Measurements from ENCODE around the gene GPSM3. TPM values are rescaled to one million over a fixed set of nuclear protein-coding genes. Genes with fewer than 3 reads are reported as not detected.
A peak's percentile ranks its signal among the peaks of the same experiment; 100 is the strongest.

GPSM3 gene
- total RNA-seq, 1 experiment from 2014 or later = 11.8 TPM

- no CpG with 5 or more reads among the region's 10 CpGs for WGBS (ENCODE audit: extremely low coverage, insufficient read length, low lambda C conversion rate)
- H3K23ac ChIP-seq (ENCODE audit: insufficient read length, low read depth, low read length) = no peak overlapping the region
- no peak overlapping the region for H3K56ac ChIP-seq (ENCODE audit: insufficient read length, low read depth, low read length)
- H3K9ac ChIP-seq (ENCODE audit: extremely low read depth, insufficient read length, low read length) = no peak overlapping the region
- Mint-ChIP-seq H3K27me3 (ENCODE audit: low read depth) (no peaks in the 10 kb centered on the region; the same call in 1 of the 2 replicates), H3K36me3 (ENCODE audit: insufficient read depth in 1 of 3, low read depth in 3 of 3) (peaks cover 28 to 68% (median 57%) of the 10 kb centered on the region in 3 experiments), H3K4me1 (peaks cover 16 to 30% of the 10 kb centered on the region in 2 experiments), H3K4me3 (no peak overlapping the region), H3K27ac (peak overlapping the region in 2 of 3 experiments; percentile 45 to 57; a peak in 2 of 7 replicates), H3K9me3 (no peaks in the 10 kb centered on the region; a peak in 1 of 5 replicates)
- peaks cover 7% of the 10 kb centered on the region for H3K23me2 ChIP-seq (ENCODE audit: insufficient read length, low read depth, low read length, poor library complexity, severe bottlenecking)
- H3K27ac ChIP-seq (ENCODE audit: insufficient read length, low read depth, low read length) = no peak overlapping the region
- H3K79me2 ChIP-seq (ENCODE audit: insufficient read depth, low read length) = peaks cover 4% of the 10 kb centered on the region; the same call in 1 of the 2 replicates
- no peak overlapping the region for H2BK20ac ChIP-seq (ENCODE audit: low read depth, low read length, poor library complexity, severe bottlenecking)
- H4K91ac ChIP-seq (ENCODE audit: insufficient read length, low read depth, low read length) = no peak overlapping the region
- H3K9me3 ChIP-seq (ENCODE audit: control insufficient read depth, low read depth, low read length) = no peaks in the 10 kb centered on the region
- H2AFZ ChIP-seq (ENCODE audit: low read length) = no peak overlapping the region
- H2BK120ac ChIP-seq (ENCODE audit: low read depth, low read length, poor library complexity, severe bottlenecking) = no peak overlapping the region
- H2AK5ac ChIP-seq (ENCODE audit: insufficient read length, low read length) = no peak overlapping the region
- H2BK12ac ChIP-seq (ENCODE audit: insufficient read length, low read depth, low read length) = no peak overlapping the region
- TF ChIP-seq, protein P1, sequence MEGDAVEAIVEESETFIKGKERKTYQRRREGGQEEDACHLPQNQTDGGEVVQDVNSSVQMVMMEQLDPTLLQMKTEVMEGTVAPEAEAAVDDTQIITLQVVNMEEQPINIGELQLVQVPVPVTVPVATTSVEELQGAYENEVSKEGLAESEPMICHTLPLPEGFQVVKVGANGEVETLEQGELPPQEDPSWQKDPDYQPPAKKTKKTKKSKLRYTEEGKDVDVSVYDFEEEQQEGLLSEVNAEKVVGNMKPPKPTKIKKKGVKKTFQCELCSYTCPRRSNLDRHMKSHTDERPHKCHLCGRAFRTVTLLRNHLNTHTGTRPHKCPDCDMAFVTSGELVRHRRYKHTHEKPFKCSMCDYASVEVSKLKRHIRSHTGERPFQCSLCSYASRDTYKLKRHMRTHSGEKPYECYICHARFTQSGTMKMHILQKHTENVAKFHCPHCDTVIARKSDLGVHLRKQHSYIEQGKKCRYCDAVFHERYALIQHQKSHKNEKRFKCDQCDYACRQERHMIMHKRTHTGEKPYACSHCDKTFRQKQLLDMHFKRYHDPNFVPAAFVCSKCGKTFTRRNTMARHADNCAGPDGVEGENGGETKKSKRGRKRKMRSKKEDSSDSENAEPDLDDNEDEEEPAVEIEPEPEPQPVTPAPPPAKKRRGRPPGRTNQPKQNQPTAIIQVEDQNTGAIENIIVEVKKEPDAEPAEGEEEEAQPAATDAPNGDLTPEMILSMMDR (conservative IDR thresholded peaks at IDR 0.05) = peak; percentile 20; the same call in 1 of the 3 replicates
- no peak overlapping the region for H4K8ac ChIP-seq (replicated peaks; ENCODE audit: insufficient read length, low read depth, low read length)
- H2BK15ac ChIP-seq (ENCODE audit: low read depth, low read length) = no peak overlapping the region
- H3K4me2 ChIP-seq (ENCODE audit: insufficient read depth, insufficient read length, low read length) = no peak overlapping the region
- no peaks in the 10 kb centered on the region for H3K79me1 ChIP-seq (ENCODE audit: insufficient read depth, low read depth, low read length, poor library complexity, severe bottlenecking)
- no peak overlapping the region for H3K18ac ChIP-seq (ENCODE audit: insufficient read length, low read depth, low read length)
- no peaks in the 10 kb centered on the region for H4K20me1 ChIP-seq (ENCODE audit: control insufficient read depth, insufficient read depth, insufficient read length)
- DNase-seq = no peak
- no peak overlapping the region for H3K4ac ChIP-seq (ENCODE audit: low read depth, low read length)
- H3T11ph ChIP-seq (ENCODE audit: low read length) = no peak overlapping the region
- H3K14ac ChIP-seq (ENCODE audit: insufficient read depth, low read length) = no peak overlapping the region
- no peaks in the 10 kb centered on the region for H3K27me3 ChIP-seq (ENCODE audit: insufficient read depth, low read length)
- H2BK5ac ChIP-seq (ENCODE audit: insufficient read length, low read length) = no peak overlapping the region
- no peaks in the 10 kb centered on the region for H3K4me1 ChIP-seq (ENCODE audit: insufficient read depth, low read length)
- H4K5ac ChIP-seq (ENCODE audit: insufficient read length, low read depth, low read length) = no peak overlapping the region
Observed at GRCh38 chr6:32181915-32182529, 10.4 kb downstream of the GPSM3 start.

Data from H9 (cell line).